DMS153 treated with DMSO at 0.1 percent for 48 hours (cell line): ENCODE data around the gene CCNI.

Experiments
- DNase-seq: peaks from one replicate; lab custom pipeline; 2025; ENCODE audit not compliant: unreplicated experiment; lab: John Stamatoyannopoulos, UW

The CCNI gene

DNA sequence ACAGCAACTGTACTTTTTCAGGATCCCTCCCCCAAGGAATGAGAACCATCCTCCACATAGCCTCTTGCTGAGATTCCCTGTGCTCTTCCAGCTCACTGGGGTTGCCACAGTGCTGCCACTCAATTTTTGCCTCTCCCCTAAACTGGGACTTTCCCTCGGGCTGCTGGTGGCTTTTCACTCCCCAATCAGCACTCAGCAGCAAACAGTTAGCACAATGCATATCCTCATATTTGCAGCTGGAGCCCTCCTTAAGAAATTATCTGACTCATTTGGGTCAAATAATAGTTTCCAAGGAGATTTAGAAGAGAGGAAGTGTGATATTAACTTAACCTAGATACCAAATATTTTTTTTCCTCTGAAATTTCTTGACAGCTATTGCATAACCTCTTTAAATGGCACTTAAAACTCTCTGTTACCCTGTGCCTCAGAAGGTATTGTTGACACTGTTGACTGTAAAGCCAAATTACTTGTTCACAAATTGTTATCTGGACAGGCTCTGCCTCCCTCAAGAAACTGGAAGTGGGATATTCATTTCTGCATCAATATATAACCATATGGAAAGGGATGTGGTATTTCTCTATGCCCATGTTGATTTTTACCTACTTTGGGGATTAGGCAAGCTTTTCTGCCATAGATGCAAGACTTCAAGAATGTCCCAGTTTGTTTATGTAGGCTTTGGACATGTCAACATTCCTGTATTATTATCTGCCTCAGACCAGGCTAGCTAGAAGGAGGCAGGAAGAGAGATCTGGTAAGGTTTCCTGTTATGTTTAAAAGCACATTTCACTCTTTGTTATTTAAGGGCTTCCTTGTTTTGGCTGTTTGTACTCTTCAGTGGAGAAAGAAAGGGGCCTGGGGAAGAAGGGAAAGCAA is 68.2 kb downstream of the CCNI start:
- DNase-seq, result no peak

DNA sequence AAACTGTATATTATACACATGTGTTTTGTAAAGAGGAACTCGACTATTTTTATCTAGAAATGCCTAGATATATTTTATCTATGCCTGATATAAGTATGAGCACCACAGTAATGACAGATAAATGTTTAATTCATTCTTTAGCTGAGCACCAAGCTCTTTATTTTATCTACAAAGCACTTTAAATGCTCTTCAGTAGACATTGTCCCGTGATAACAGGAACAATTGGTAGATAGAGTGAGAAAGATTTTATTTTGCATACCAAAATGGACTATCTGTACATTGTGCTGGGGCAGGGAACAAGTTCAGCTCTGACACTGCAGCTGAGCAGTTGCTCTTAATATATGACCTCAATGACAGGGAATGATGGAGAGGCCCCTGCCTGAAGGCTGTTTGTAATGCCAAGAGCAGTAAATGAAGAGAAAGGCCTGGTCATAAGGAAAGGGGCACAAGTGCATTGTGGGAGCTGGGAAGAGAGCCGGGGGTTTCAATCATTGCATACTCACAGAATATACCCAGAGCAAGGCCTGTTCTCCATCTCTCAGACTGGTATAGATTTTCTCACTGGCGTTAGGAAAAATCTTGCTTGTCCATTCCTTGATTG is 68.9 kb downstream of the CCNI start:
- no peak for DNase-seq

DNA sequence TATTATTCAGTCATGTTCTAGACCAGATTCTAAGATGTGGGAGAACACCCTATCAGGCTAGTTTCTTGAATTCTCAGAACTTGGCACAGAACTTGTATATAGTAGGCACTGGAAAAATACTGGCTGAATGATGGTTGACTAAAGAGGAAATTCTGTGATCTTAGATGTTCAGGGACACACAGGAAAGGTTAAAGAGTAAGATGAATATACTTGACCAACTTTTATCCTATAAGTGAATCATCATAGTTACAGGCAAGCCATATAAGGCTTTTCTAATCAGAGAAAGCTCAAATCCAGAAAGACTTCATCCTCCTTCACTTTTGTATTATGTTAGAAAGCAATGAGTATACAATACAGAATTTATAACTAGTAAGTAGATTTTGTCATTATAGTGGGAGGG is 72.4 kb downstream of the CCNI start:
- DNase-seq, result no peak

DNA sequence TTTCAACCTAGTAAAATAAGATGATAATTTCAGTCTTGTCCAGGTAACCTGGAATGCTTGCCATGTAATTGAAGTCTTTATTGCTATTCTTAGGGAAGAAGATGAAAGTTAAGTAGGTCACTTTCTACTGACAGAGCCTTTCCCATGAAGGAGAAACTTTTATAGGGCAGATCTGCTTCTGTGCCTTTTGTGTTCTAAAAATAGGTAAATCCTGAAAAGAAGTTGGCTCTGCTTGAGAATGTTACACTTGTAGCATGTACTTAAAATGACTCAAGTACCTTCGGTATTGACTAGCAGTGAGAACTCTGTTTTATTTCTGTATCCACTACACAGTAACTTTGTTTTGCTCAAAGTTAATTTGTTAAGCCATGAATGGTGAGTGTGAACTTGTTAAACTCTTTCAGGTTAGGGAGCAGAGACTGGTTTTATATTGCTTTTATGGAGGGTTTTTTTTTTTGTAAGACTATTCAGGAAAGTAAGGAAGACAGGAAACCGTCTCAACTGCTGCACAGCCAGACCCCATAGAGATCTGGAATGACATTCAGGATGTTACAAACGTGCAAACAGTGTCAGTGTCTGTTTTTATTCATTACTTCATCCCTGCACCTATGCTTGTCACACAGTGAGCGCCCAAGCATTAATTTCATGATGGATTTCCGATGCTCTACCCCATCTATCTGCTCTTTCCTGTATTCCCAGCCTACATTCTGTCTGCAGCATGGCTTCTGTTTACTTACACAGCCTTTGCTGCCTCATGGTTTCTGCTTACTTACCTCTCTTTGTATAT is 73.3 kb downstream of the CCNI start:
- no peak for DNase-seq

DNA sequence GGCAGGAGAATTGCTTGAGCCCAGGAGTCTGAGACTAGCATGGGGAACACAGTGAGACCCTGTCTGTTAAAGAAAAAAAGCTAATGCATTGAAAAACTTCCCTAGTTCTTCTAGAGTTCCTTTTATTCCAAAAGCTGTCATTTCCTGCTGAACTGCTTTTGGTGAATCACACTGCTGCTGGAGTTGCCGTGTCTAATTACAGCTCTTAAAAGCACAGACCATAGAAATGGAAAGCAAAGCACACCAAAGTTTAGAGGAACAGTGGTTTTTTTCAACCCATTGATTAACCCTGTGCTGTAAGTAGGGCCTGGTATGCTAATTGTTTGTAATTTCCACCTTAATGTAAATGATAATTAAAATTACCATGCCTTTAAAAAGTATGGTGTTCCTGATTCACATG is 73.9 kb downstream of the CCNI start:
- no peak for DNase-seq

DNA sequence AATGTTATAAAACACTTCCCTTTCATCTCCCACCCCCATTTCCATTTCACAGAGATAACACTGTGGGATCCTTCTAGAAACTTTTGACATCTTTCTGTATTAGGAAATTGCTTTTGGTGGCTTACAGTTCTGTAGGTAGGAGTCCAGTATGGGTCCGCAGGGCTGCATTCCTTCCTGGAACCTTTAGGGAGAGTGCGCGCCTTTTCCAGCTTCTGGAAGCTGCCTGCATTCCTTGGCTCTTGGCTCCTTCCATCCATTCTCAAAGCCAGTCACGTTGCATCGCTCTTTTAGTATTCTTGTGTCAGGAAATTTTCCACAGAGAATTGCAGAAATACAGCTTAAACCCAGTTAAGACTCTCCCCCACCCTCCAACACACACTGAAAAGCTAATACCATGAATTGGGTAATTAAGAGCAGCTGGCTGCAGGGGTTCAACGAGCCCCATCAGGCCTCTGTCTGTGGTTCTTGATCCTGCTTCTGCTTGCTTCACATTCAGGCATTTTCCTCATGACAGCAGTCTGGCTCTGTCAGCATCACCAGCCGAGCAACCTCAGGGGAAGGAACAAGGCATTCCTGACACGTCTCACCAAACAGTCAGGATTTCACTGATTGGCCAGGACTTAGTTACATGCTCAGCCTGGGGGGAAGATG is 77.4 kb downstream of the CCNI start:
- DNase-seq, result no peak

DNA sequence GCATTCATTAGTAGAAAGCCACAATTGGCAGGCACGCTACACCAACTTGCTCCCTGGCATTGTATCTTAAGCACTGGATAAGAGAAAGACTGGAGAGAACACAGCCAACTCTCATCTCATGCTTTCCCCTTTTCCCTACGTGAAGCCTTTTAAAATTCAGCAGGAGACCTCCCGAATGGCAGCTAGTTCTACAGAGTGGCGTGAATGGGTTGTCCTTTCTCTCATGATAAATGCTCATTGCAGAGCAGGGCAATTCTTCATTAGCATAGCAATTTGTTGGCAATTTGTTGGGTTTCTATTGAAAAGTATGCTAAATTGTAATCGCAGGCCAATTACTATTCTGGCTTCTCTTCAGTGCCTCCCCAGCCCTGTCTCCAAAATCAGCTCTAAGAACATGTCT is 78.3 kb downstream of the CCNI start:
- no peak for DNase-seq
